GM15510 (cell line): ENCODE results near the gene CELSR1.

ENCODE experiments used
- POLR2A ChIP-seq: IDR thresholded peaks from 3 replicates; pipeline ENCODE4 v1.6.1; 2011; ENCODE audit warnings: borderline replicate concordance; ENCODE audit not compliant: insufficient read length; ENCODE audit errors: extremely low read depth

CELSR1 gene

GRCh38 chr22:46537225-46537945 is at the start of gene CELSR1:
CELSR1 (minus strand) TSS chr22:46537620; CDS start chr22:46537170, 450 bp downstream.
- TF ChIP-seq POLR2A = no peak

GRCh38 chr22:46587061-46587460 is 49.6 kb upstream of the CELSR1 start:
- TF ChIP-seq POLR2A = no peak

- TF ChIP-seq POLR2A = no peak
Observed at GRCh38 chr22:46586531-46587011, 49.2 kb upstream of the CELSR1 start.

GRCh38 chr22:46586123-46586519 is 48.7 kb upstream of the CELSR1 start:
- TF ChIP-seq POLR2A = no peak

- TF ChIP-seq POLR2A = no peak
Observed at GRCh38 chr22:46585340-46586122, 48.1 kb upstream of the CELSR1 start.

GRCh38 chr22:46584081-46584921 is 46.9 kb upstream of the CELSR1 start:
- TF ChIP-seq POLR2A = no peak

- TF ChIP-seq POLR2A = no peak
Observed at GRCh38 chr22:46583571-46583970, 46.2 kb upstream of the CELSR1 start.

GRCh38 chr22:46582281-46582933 is 45.0 kb upstream of the CELSR1 start:
- TF ChIP-seq POLR2A = no peak

- no peak for TF ChIP-seq POLR2A
Observed at GRCh38 chr22:46581538-46582244, 44.3 kb upstream of the CELSR1 start.

GRCh38 chr22:46580940-46581537 is 43.6 kb upstream of the CELSR1 start:
- TF ChIP-seq POLR2A = no peak

GRCh38 chr22:46579751-46580449 is 42.5 kb upstream of the CELSR1 start:
- TF ChIP-seq POLR2A = no peak

GRCh38 chr22:46578824-46579561 is 41.6 kb upstream of the CELSR1 start:
- no peak for TF ChIP-seq POLR2A

- TF ChIP-seq POLR2A = no peak
Observed at GRCh38 chr22:46578251-46578823, 40.9 kb upstream of the CELSR1 start.
